Activated B cell treated with CpG ODN at 0.5 μM for 24 hours (primary cell): Measurements from ENCODE around the gene SH2D3A. TPM values are rescaled to one million over a fixed set of nuclear protein-coding genes. Genes with fewer than 3 reads are reported as not detected.

Experiments
- ATAC-seq: fragments of 200-7000 bp; cut with Tn5 transposase; one replicate; pipeline ENCODE4 v1.10.0; 2021; ENCODE audit warnings: low read depth, mild to moderate bottlenecking, moderate library complexity
- CTCF ChIA-PET: fragments of 350-600 bp; sonication (Branson Sonifier 250); formaldehyde crosslinking; loops from one replicate; lab custom pipeline; 2021; ENCODE audit warnings: antibody characterized with exemption; lab: Charles Lee
- POLR2A ChIA-PET: fragments of 350-600 bp; sonication (Branson Sonifier 250); formaldehyde crosslinking; loops from one replicate; lab custom pipeline; 2021; ENCODE audit warnings: antibody characterized with exemption; lab: Charles Lee
- DNase-seq: peaks from one replicate; pipeline ENCODE4 v3.0.0; 2022
- H3K27ac Mint-ChIP-seq: one replicate; pipeline ENCODE4 v1.8.0; 2020; ENCODE audit warnings: mixed read lengths
- H3K27me3 Mint-ChIP-seq: one replicate; pipeline ENCODE4 v1.8.0; 2021; ENCODE audit warnings: mixed read lengths
- H3K36me3 Mint-ChIP-seq: one replicate; pipeline ENCODE4 v1.8.0; 2021; ENCODE audit warnings: low read depth, mixed read lengths
- H3K4me1 Mint-ChIP-seq: one replicate; pipeline ENCODE4 v1.8.0; 2021; ENCODE audit warnings: mixed read lengths
- H3K4me3 Mint-ChIP-seq: one replicate; pipeline ENCODE4 v1.8.0; 2020; ENCODE audit warnings: mild to moderate bottlenecking, mixed read lengths
- H3K9me3 Mint-ChIP-seq: one replicate; pipeline ENCODE4 v1.8.0; 2020; ENCODE audit warnings: mixed read lengths
- intact Hi-C: fragments of 100-400 bp; cut with micrococcal nuclease; formaldehyde crosslinking; loops from one replicate; pipeline ENCODE4 v1.15.1; 2024
- total RNA-seq: library from RNA; stranded (reverse); gene quantifications from 2 replicates; pipeline ENCODE4 v1.2.3, GENCODE V29; 2022
- TF ChIP-seq, protein P1 (sequence below): fragments of 200-600 bp; IDR thresholded peaks from one replicate; pipeline ENCODE4 v1.8.0; 2022; ENCODE audit warnings: antibody characterized with exemption, mild to moderate bottlenecking

Gene SH2D3A
- total RNA-seq, 1 donor from 2014 or later: 22.6 TPM

DNA sequence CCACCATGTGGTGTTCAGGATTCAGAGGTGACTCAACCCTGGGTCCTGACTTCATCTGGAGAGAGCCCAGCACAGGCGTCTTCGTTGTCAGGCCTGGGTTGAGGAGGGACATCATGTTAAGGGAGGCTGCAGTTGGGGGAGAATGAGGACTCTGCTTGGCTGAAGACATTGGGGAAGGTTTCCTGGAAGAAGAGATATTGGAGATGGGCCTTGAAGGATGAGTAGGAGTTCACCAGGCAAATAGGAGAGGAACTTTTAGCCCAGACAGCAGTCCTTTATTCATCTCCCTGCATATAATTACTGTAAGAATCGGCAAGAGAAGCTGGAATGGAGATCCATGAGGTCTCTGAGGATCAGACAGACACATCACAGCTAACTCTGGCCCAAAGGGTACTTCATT is 44.1 kb upstream of the SH2D3A start:
- peaks cover 36% of the 10 kb centered on the region for H3K36me3 Mint-ChIP-seq
- no peak overlapping the region for H3K4me3 Mint-ChIP-seq
- TF ChIP-seq, protein P1, sequence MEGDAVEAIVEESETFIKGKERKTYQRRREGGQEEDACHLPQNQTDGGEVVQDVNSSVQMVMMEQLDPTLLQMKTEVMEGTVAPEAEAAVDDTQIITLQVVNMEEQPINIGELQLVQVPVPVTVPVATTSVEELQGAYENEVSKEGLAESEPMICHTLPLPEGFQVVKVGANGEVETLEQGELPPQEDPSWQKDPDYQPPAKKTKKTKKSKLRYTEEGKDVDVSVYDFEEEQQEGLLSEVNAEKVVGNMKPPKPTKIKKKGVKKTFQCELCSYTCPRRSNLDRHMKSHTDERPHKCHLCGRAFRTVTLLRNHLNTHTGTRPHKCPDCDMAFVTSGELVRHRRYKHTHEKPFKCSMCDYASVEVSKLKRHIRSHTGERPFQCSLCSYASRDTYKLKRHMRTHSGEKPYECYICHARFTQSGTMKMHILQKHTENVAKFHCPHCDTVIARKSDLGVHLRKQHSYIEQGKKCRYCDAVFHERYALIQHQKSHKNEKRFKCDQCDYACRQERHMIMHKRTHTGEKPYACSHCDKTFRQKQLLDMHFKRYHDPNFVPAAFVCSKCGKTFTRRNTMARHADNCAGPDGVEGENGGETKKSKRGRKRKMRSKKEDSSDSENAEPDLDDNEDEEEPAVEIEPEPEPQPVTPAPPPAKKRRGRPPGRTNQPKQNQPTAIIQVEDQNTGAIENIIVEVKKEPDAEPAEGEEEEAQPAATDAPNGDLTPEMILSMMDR: no peak
- intact Hi-C loops: no loop called here
- H3K4me1 Mint-ChIP-seq: peaks cover 62% of the 10 kb centered on the region
- no peaks in the 10 kb centered on the region for H3K27me3 Mint-ChIP-seq
- CTCF ChIA-PET: interaction anchor here (1.3 kb wide), 1 partner anchor 8 kb away, joined by 3 read pairs; no protein-coding TSS in a partner anchor
- H3K9me3 Mint-ChIP-seq: peaks cover 3% of the 10 kb centered on the region
- POLR2A ChIA-PET: interaction anchor here (1.4 kb wide), 1 partner anchor 11 kb away, joined by 7 read pairs; no protein-coding TSS in a partner anchor
- ATAC-seq: no peak
- DNase-seq: no peak
- peak overlapping the region; percentile 33 for H3K27ac Mint-ChIP-seq

GRCh38 chr19:6809262-6809661 is 42.0 kb upstream of the SH2D3A start:
- TF ChIP-seq, protein P1: no peak
- POLR2A ChIA-PET: interaction anchor here (0.8 to 0.9 kb wide), 2 partner anchors 13 to 71 kb away, joined by 3 to 4 read pairs; partner anchors contain the start of gene GPR108
- Mint-ChIP-seq H3K27me3 (no peaks in the 10 kb centered on the region), H3K4me3 (no peak overlapping the region), H3K4me1 (peaks cover 62% of the 10 kb centered on the region), H3K27ac (peak overlapping the region; percentile 37), H3K36me3 (peaks cover 24% of the 10 kb centered on the region), H3K9me3 (peaks cover 3% of the 10 kb centered on the region)
- DNase-seq: no peak
- intact Hi-C loops: no loop called here
- ATAC-seq: no peak
- CTCF ChIA-PET: no interaction called here

DNA sequence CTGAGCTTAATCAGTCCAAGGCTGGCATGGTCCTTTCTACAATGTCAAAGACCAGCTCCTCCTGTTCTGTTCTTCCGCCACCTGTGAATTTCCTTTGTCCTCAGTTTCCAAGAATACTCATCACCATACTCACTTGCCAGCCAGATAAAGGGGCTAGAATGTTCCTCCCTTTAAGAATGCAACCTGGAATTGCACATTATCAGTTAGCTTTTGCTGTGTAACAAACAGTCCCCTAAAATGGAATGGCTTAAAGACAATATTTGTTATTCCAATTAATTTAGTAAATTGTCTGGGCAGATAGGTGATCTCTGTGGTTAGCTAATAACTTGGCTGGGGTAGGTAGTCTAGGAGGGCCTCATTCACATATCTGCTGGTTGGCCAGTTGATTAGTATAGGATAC is 41.3 kb upstream of the SH2D3A start:
- no peak overlapping the region for H3K4me3 Mint-ChIP-seq
- DNase-seq (no peak), ATAC-seq (no peak)
- intact Hi-C loops: no loop called here
- H3K9me3 Mint-ChIP-seq: peaks cover 3% of the 10 kb centered on the region
- peaks cover 23% of the 10 kb centered on the region for H3K36me3 Mint-ChIP-seq
- no peak overlapping the region for H3K27ac Mint-ChIP-seq
- peaks cover 62% of the 10 kb centered on the region for H3K4me1 Mint-ChIP-seq
- CTCF ChIA-PET: no interaction called here
- POLR2A ChIA-PET: interaction anchor here (1.2 kb wide), 1 partner anchor 71 kb away, joined by 5 read pairs; the partner anchor contains the start of gene GPR108
- no peaks in the 10 kb centered on the region for H3K27me3 Mint-ChIP-seq
- TF ChIP-seq, protein P1: no peak

GRCh38 chr19:6807291-6807690 is 40.1 kb upstream of the SH2D3A start:
- H3K27me3 Mint-ChIP-seq: no peaks in the 10 kb centered on the region
- H3K4me1 Mint-ChIP-seq: peaks cover 62% of the 10 kb centered on the region
- no peak for ATAC-seq
- peaks cover 3% of the 10 kb centered on the region for H3K9me3 Mint-ChIP-seq
- CTCF ChIA-PET: interaction anchor here (1.3 kb wide), 1 partner anchor 69 kb away, joined by 6 read pairs; no protein-coding TSS in a partner anchor
- H3K36me3 Mint-ChIP-seq: peaks cover 23% of the 10 kb centered on the region
- H3K27ac Mint-ChIP-seq: no peak overlapping the region
- TF ChIP-seq, protein P1: no peak
- POLR2A ChIA-PET: interaction anchor here (1.2 to 10.6 kb wide), 2 partner anchors 36 to 70 kb away, joined by 5 to 333 read pairs; partner anchors contain the start of genes GPR108, SH2D3A and VAV1
- DNase-seq: no peak
- no peak overlapping the region for H3K4me3 Mint-ChIP-seq
- intact Hi-C loops: no loop called here

- no peak for DNase-seq
- Mint-ChIP-seq H3K36me3 (peaks cover 19% of the 10 kb centered on the region), H3K27me3 (no peaks in the 10 kb centered on the region), H3K4me1 (peaks cover 60% of the 10 kb centered on the region), H3K9me3 (no peaks in the 10 kb centered on the region), H3K4me3 (no peak overlapping the region), H3K27ac (peak overlapping the region; percentile 76)
- intact Hi-C loops: no loop called here
- ChIA-PET CTCF (interaction anchor here (1.3 kb wide), 1 partner anchor 68 kb away, joined by 6 read pairs; no protein-coding TSS in a partner anchor), POLR2A (interaction anchor here (10.6 kb wide), 1 partner anchor 35 kb away, joined by 333 read pairs; the partner anchor contains the start of genes SH2D3A and VAV1)
- no peak for ATAC-seq
- TF ChIP-seq, protein P1: no peak
Measured at GRCh38 chr19:6806488-6806887, 39.3 kb upstream of the SH2D3A start.
